Omental fat pad (tissue), 4 donors: Measurements from ENCODE around the gene GAB1. TPM values are rescaled to one million over a fixed set of nuclear protein-coding genes. Genes with fewer than 3 reads are reported as not detected.

Source experiments
- ATAC-seq: fragments of 150-250 bp; one replicate; pipeline ENCODE4 v1.9.1; 2016; ENCODE audit warnings: mild to moderate bottlenecking, moderate library complexity; ENCODE audit not compliant: low FRiP score
- DNase-seq: peaks from one replicate; pipeline ENCODE4 v3.0.0-alpha.2; 2019; ENCODE audit warnings: low spot score
- total RNA-seq, 4 donors: library from RNA; depleted of rRNA; stranded (reverse); fragments of >200 nt; gene quantifications; one replicate each; pipeline ENCODE4 v1.1.0, GENCODE V29; 2016
- TF ChIP-seq, protein P1 (sequence below), 3 donors: fragments of 450-650 bp; IDR thresholded peaks; one replicate each; pipeline ENCODE4 v1.5.1; 2016 to 2017; ENCODE audit warnings: antibody characterized with exemption in 3 of 3, mild to moderate bottlenecking in 3 of 3, moderate library complexity in 2 of 3

GAB1 gene
- total RNA-seq, 4 donors from 2014 or later = 9.4 to 32.2 (median 29.4) TPM

DNA sequence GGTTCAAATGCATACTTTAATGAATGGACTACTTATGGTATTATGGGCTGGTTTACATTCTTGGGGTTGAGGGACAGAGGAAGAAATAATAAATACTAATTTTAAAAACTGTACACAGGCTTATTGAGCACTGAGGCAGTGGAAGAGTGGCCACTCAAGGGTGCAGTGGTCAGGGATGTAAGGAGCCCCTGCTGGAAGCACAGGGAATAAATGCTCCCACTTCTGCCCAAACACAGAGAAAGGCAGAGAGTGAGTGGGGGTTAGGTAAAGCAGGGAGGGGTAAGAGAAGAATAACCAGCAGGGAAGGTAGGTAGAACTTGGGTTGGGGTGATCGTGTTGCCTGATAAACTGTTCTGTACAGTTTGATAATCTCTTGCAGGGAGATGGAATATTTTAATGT, 60.0 kb downstream of the GAB1 start:
- ATAC-seq (no peak), DNase-seq (no peak)
- TF ChIP-seq, protein P1, sequence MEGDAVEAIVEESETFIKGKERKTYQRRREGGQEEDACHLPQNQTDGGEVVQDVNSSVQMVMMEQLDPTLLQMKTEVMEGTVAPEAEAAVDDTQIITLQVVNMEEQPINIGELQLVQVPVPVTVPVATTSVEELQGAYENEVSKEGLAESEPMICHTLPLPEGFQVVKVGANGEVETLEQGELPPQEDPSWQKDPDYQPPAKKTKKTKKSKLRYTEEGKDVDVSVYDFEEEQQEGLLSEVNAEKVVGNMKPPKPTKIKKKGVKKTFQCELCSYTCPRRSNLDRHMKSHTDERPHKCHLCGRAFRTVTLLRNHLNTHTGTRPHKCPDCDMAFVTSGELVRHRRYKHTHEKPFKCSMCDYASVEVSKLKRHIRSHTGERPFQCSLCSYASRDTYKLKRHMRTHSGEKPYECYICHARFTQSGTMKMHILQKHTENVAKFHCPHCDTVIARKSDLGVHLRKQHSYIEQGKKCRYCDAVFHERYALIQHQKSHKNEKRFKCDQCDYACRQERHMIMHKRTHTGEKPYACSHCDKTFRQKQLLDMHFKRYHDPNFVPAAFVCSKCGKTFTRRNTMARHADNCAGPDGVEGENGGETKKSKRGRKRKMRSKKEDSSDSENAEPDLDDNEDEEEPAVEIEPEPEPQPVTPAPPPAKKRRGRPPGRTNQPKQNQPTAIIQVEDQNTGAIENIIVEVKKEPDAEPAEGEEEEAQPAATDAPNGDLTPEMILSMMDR (IDR thresholded peaks at IDR 0.05) = no peak

DNA sequence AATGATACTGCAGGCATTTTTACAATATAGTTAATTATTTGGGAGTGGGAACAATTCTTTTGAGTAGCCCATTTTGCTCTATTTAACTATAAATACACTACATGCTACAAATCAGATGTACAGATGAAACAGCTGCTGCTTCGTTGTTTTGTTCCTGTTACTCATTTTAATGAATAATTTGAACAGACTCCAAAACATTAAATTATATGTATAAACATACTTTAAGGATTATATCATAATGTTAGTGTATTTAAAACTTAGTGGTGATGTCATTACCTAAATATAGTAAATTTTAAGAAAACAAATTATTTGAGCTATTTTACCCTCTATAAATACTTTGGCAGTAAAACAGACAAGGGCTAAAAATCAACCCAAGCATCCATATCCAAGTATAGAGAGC, 60.7 kb downstream of the GAB1 start:
- ATAC-seq (no peak), DNase-seq (no peak)
- TF ChIP-seq, protein P1 (IDR thresholded peaks at IDR 0.05) = no peak

DNA sequence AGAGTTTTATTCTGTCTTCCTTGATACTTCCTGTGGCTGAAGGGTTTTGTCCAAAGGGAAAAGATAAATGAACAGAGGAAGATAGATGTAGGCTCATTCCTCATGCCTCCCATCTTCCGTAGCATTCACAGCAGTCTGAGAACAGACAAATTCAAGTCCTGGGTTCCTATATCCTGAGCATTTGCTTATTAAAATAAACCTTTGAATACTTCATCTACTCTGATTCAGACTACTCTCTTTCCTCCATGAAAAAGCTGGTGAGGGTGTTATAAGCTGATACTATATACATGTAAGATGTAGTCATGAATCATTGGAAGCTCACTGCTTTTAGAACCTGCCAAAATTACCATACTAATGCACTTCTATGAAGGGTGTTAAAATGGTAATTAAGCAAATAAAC, 61.2 kb downstream of the GAB1 start:
- no peak for ATAC-seq
- DNase-seq = no peak
- TF ChIP-seq, protein P1 (IDR thresholded peaks at IDR 0.05) = no peak

DNA sequence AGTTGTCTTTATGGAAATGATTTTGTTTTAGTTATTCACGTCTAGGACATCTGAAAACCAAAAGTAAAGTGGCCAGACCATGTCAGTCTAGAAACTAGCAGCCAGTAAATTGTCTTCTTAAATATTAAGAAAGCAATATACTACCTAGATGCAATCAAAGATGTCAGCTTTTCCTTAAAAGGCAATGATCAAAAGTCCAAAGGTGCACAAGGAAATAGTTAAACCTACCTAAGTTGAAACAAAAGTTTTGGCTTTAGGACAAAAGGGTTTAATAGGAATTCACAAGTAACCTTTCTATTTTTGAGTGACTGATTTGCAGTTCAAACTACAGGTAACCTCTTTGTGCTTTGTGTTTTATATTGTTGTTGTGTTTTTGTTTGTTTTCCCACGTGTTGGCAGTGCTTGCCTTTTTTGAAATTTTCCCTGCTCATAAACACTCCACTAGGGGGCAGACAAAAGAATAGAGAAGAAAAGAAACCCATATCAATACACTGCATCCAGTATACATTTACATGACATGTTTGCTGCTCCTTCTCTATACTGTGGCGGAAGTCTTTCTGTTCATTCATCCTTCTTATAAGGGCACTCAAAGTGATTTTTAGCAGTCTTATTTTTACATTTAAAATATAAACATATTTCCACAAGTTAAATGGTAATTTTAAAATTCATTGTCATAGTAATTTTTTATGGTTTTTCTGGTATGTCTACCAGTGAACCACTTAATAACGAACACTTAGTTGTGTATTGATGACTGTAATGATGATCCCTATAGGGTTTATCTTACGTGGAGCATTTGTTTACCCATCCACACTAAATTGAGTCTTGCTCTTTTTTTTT, 62.7 kb downstream of the GAB1 start:
- TF ChIP-seq, protein P1 (IDR thresholded peaks at IDR 0.05) = no peak
- ATAC-seq (no peak), DNase-seq (no peak)

DNA sequence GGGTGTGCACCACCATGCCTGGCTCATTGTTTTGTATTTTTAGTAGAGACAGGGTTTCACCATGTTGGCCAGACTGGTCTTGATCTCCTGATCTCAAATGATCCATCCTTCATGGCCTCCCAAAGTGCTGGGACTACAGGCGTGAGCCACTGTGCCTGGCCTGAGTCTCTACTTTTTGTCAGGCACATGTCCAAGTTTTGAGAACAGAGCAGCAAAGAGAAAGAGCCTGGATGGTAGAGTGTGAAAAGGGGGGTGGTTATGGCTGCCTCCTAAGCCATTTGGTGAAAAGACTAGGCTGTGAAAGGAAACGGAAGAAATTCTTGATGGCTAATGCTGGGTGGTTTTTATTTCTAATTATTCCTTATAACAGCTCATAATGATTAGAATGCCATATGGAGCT, 63.4 kb downstream of the GAB1 start:
- TF ChIP-seq, protein P1 (IDR thresholded peaks at IDR 0.05) = no peak
- ATAC-seq = no peak
- no peak for DNase-seq

DNA sequence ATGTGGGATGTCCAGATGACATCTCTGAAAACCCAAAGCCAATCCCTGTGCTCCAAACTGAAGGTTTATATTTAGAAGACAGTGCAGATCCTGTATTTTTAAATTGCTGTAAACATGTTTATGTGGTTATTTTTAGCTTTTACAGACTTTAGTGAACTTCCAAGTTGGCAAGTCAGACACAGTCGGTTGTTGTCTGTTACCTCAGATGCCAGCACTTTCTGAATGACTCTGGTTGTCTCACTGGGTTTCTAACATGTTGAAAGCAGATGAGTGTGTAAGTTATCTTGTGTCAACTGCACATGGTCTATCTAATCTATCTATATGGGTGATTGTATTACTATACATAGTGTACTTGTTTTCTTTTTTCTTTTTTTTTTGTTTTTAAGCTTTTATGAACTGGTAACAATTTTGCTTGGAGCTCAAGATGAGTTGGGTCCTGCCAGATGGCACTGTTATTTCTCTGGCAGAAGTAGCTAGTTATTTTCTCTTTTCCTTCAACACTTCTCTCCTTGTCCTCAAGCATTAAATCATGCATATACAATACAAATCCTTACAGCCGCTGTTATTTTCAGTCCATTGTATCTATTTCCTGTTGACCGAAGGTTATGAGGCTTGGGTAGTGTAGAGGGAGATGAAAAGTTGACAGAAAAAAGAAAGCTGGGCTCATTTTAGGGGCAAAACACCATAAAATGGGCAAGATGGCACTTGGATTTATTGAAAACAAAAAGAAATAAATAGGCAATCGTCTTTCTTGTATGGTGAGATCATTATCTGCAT, 66.3 kb downstream of the GAB1 start:
- ATAC-seq = no peak
- TF ChIP-seq, protein P1 (IDR thresholded peaks at IDR 0.05) = no peak
- DNase-seq = no peak

DNA sequence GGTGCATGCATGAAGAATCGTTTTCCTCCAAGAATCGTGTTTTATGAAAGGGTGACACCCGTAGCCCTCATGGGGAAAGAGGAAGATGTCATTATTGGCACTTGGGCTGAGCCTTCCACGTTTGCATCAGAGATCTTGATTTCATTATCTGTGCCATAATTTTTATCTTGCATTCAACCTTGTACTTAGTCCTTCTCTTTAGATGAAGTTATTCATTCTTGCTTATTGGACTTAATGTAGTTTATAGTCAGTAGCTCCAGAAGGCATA, 66.8 kb downstream of the GAB1 start:
- no peak for DNase-seq
- no peak for ATAC-seq
- TF ChIP-seq, protein P1 (IDR thresholded peaks at IDR 0.05) = no peak
